Fibroblast of the conjunctiva (primary cell): Measurements from ENCODE around the gene SMO.

Source experiments
- DNase-seq: peaks from one replicate; pipeline ENCODE4 v3.0.0-alpha.2; 2010; ENCODE audit warnings: low read depth

Gene SMO

GRCh38 chr7:129188372-129188891 lies at the start of gene SMO:
TSS of gene SMO (plus strand) at chr7:129188633. CDS start at chr7:129189152, 519 bp downstream.
- DNase-seq = no peak

DNA sequence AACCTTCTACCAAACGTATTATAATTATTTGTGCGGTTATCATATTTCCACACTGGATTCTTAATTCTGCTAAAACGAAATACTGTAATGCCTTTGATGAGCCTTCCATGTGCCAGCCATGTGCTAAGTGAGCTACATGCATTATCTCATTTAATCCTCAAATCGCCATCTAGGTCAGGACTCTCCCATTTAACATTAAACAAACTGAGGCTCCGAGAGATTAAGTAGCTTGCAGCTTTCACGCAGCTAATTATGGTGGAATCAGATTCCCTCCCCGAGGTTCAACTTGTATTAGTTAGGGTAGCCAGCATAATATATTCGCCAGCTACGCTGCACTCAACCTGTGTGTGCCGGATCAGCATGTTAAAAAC lies 44.7 kb upstream of the SMO start:
- DNase-seq = no peak

DNA sequence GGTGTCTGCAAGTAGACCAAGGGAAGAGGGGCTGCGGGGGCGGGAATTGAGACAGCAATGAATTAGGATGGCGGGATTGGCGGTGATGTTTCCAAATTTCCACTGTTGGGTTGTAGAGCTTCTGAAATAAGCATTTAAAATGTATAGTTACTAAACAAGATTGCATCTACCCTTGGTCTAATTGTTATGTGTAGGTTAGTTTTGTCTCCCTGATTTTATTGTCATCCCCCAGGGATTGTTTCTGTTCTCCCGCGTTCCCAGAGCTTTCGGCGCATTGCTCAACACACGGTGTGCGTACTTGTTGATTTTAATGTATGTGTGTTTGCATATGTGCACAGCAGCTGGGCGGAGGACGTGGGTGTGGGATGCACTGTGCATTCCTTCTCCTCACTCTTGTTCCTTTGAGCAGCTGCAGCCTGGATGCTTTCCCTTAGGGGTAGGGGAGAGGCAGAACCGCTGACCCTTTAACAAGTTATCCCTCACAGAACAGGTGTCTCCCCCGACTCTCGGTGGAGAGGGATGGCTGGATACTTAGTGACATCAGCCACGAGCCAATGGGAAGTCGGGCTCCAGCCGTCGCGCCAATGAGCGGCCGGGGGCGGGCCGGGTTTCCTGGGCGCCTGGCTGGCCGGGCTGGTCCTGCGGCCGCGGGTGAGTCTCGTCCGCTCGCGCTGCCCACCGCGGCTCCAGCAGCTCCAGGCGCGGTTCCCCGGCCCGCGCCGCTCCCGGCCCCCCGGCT lies 44.2 kb upstream of the SMO start, which contains the start of gene TSPAN33:
TSS of gene TSPAN33 (plus strand) at position 613 of the 739 bp plus-strand sequence. CDS start 274 bp downstream, outside the sequence.
- peak; percentile 10 for DNase-seq

- no peak for DNase-seq
These were observed 43.4 kb upstream of the SMO start for GRCh38 chr7:129144834-129145668.

DNA sequence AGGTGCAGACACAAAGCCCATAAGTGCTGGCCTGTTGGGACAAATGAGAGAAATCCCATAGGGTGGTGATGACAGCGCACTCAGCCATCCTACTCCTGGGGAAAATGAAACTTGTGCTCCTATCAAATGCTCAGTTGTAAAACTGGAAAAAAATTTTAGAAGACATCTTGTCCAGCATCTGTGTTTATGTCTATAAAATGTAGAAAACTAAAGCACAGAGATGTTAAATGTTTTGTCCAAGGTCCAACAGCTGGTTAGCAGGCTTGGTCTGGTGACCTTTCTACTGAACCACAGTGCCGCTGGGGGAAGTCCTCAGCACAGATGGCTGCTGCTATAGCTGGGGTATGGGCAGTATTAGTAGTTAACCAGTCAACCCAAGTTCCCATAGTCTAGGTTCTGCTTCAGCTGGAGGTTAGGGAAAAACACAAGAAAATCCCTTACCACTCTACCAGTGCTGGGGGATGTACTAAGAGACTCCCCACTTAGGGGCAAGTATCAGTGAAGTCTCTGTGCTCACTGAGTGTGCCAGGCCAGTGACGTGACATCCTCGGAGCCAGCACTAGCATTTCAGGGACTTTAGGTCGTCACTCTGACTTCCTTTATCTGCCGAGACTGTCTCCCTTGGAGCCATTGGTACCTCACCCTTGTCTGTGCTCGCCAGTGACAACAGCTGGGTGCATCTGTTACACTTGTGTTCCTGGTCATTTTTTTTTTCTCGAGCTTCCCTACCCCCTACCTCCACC lies 42.0 kb upstream of the SMO start:
- DNase-seq = no peak

DNA sequence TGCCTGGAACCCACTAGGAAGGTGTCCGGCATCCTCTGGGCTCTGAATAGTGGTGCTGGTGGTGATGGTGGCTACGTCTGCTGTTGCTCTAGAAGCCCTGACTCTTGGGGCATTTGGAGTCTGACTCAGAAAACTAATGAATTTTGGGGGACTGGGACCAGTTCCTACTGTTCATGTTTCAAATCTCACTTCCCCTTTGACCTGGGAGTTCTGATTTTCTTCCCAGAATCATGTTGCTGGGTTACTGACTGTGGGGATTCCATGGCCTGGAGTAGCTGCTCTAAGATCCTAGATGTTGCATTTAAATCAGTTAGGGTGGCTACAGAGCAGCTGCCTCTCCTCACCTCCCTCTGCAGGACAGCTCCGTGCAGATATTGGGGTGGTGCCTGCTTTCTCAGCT lies 40.7 kb upstream of the SMO start:
- no peak for DNase-seq

DNA sequence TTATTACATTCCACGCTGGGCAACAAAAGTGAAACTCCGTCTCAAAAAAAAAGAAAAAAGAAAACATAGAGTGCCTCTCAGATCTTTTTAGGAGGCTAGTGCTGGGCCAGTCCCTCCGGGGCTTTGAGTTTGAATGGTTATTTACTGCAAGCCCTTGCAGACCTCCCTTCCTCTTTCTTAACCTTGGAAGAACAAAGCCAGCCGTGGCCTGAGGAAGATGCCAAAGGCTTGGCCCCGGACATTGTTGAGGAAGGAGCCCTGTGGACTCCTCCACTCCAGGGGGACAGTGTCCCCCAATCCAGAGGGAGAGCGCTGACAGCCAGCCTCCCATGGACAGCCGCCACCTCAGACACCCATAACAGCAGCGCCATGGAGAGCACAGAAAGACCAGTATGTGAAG lies 38.9 kb upstream of the SMO start:
- no peak for DNase-seq

DNA sequence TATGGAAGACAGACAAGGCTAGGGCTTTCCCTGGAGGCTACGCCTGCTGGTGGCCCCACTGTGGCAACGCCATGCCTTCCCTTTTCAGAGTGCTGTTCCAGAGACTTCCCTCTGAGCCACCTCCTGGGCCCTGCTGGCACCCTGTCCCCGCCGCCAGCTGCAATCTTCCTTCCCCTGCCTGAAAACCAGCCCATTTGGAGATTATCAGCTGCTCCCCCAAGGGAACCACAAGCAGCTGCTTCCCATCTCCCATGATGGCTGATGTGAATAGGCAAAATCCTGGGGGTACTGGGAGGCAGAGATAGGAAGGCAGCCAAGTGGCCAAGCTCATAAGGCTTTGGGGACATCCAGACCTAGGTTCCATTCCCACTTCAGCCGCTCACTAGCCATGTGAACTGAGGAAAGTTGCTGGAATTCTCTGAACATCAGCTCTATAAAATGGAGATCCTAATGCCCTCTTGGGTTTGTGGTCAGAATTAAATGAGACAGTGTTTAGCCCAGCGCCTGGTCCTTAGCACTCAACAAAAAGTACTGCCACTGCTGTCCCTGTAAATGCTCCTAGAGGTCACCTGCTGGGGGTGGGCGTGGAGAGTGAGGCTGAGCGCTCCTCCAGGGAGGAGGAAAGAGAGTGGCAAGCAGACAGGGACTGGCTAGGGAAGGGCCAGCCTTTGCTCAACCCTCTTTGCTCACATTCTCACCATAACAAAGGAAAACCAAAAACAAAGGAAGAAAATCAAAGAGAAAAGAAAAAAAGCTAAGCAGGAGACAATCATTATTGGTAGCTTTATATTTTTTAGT lies 38.0 kb upstream of the SMO start:
- DNase-seq = no peak

- no peak for DNase-seq
These were observed 30.8 kb upstream of the SMO start for GRCh38 chr7:129157651-129158050.

GRCh38 chr7:129159539-129159938 lies 28.9 kb upstream of the SMO start:
- no peak for DNase-seq

GRCh38 chr7:129160161-129160905 lies 28.1 kb upstream of the SMO start:
- no peak for DNase-seq

DNA sequence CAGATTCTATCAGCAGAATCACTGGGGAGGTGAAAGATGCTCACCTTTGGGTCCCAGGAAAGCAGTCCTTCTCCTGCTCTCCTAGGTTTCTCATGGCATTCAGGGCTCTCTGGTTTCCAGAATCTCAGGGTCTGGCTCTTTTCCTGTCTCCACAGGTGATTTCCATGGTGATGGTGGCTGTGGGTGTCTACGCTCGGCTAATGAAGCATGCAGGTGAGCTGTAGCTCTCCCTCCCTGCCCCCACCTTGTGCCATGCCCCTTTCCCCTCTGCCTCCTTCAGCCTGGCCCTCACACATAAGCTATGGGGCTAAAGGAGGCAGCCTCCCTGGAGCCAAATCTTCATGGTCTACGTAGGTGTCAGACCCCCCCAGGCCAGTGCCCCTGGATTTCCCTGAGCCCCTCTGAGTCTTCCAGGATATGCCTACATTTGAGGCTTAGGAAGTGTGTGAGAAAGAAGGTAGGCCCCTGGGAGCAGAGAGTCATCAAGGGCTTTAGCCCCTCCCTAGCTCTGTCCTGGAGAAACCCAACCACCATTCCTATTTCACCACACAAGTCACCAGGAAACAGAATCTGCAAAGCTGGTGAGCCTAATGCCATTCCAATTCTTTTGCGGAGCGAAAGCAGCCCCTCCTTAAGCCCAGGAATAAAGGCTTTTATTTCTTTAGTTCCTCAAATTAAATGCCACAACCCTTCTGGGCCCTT lies 26.8 kb upstream of the SMO start:
- DNase-seq = no peak

DNA sequence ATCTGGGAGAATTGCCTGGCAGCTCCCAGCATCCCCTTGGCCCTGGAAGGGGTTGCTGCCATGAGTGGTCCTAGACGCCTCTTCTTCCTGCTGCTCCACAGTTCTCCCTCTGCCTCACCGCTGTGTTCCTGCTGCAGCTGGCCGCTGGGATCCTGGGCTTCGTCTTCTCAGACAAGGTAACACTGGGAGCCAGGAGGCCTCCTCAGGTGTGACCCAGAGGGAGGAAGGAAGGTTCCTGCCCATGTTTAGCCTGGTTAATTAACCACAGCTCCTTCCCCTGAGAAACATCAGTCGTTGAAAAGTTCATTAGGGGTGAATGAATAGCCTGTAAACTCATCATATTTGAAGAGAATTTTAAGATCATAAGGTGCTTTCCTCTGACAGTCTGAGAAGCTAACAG lies 25.7 kb upstream of the SMO start:
- DNase-seq = no peak

DNA sequence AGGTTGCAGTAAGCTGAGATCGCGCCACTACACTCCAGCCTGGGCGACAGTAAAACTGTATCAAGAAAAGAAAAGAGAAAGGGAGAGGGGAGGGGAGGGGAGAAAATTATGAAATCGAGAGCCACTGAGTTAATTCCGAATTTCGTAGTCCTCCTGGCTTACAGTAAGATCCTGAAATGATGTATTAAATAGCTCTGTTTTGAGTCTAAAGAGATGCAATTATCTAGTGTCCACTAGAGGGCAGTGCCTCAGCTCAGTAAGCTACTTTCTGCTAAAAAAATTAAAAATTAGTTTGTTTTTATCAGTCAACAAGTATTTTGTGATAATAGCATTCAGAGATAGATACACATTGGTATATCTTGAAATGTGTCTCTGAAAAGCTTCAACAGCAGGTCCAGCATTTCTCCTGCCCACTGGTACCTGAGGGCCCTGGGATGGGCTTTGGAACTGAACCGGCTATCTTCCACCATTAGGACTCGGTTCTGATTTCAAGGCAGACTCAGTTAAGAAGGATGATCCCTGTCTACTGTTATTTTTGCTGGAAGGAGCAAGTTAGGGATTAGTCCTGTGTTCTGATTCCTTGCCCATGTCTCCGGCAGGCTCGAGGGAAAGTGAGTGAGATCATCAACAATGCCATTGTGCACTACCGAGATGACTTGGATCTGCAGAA lies 24.4 kb upstream of the SMO start:
- peak; percentile 63 for DNase-seq

GRCh38 chr7:129166745-129167144 lies 21.7 kb upstream of the SMO start:
- DNase-seq = no peak

DNA sequence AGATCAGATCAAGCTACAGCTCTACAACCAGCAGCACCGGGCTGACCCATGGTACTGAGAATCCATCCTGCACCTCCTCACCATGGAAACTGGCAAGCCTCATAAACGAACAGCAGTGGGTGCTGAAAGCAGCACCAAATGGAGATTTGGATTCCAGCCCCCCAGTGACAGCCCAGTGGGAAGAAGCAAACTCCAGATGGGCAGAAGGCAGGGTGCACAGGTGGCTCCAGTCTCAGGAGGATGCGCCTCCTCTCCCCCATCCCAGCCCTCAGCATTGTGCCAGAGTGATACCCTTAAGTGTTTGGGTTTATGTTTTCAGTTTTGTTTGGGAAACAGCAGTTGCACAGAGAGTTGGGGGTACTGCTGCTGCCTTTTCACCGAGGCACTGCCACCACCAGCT lies 20.6 kb upstream of the SMO start:
- no peak for DNase-seq

GRCh38 chr7:129168231-129169021 lies 20.0 kb upstream of the SMO start:
- no peak for DNase-seq

DNA sequence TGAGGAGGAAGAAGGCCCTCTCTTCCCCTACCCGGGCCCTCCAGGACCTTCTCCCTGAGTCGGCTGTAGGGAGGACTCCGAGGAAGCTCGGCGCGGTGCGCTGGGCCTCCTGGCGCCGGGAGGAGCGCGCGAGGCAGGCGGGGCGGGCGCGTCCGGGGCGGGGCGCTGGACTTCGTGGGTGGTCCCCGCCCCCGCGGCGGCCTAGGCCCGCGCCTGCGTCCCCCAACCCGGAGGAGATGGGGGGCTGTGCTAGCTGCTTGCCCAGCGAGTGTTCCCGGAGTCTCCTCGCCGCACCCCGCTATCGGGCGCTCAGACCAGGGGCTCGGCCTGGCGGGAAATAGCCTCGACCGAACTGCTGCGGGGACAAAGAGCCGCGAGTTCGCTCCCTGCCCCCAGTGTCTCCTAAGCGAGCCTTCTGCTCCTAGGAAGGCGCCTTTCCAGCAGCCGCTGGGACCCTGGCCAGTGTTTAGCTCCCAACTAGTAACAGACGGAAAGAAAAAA lies 19.2 kb upstream of the SMO start:
- DNase-seq = no peak
